A549 (cell line): ENCODE results near the gene MINDY2. TPM values are rescaled to one million over a fixed set of nuclear protein-coding genes. Genes with fewer than 3 reads are reported as not detected.

Experiments
- ATAC-seq, 2 experiments: fragments of 200-7000 bp in 1 of 2; fragments of >200 bp in 1 of 2; cut with Nextera tagmentation in 1 of 2; cut with Tn5 transposase in 1 of 2; 3 replicates each; pipeline versions ENCODE4 v1.8.0 to v1.9.1; 2018 to 2020; ENCODE audit warnings: mild to moderate bottlenecking in 1 of 2, moderate library complexity in 1 of 2
- CTCF ChIA-PET: fragments of 300-600 bp; sonication (Branson Sonifier 250); formaldehyde crosslinking; extraction: SDS; loops from one replicate; lab custom pipeline; 2021; ENCODE audit warnings: antibody characterized with exemption, inconsistent platforms; lab: Yijun Ruan, JAX
- POLR2A ChIA-PET: fragments of 350-600 bp; formaldehyde crosslinking; extraction: SDS; loops from one replicate; lab custom pipeline; 2021; ENCODE audit warnings: antibody characterized with exemption, inconsistent platforms; lab: Yijun Ruan, JAX
- DNase-seq, 2 experiments: peaks; one replicate each; pipeline versions ENCODE4 v3.0.0 to v3.0.0-alpha.2; 2011 to 2016; ENCODE audit warnings: low read depth in 1 of 2, low spot score in 1 of 2
- FAIRE-seq: peaks from 2 replicates; lab custom pipeline; 2011; peaks lifted over from hg19 to GRCh38; lab: Jason Lieb, UNC
- H3K27ac ChIP-seq, 2 experiments: fragments of >200 bp; sonication (Bioruptor Twin); formaldehyde crosslinking; 3 replicates each; pipeline ENCODE4 v1.5.1; 2016 to 2017
- H3K4me1 ChIP-seq: fragments of >200 bp; sonication (Bioruptor Twin); formaldehyde crosslinking; 3 replicates; pipeline ENCODE4 v1.6.1; 2016
- H3K4me2 ChIP-seq: fragments of >200 bp; sonication (Bioruptor Twin); formaldehyde crosslinking; 3 replicates; pipeline ENCODE4 v1.6.1; 2016
- H3K4me3 ChIP-seq: fragments of >200 bp; sonication (Bioruptor Twin); formaldehyde crosslinking; 3 replicates; pipeline ENCODE4 v1.5.1; 2016
- H3K9me3 ChIP-seq: fragments of >200 bp; sonication (Bioruptor Twin); formaldehyde crosslinking; 3 replicates; pipeline ENCODE4 v1.6.1; 2016
- ATOH8 ChIP-seq: fragments of 250-450 bp; sonication (Bioruptor Pico); IDR thresholded peaks from 2 replicates; pipeline ENCODE4 v1.5.0; 2020; ENCODE audit warnings: low read depth, mild to moderate bottlenecking, moderate library complexity
- BCL3 ChIP-seq: fragments of >200 bp; sonication (Bioruptor Twin); formaldehyde crosslinking; IDR thresholded peaks from 3 replicates; pipeline ENCODE4 v1.6.1; 2016
- CHD4 ChIP-seq: fragments of 200-600 bp; sonication (generic); IDR thresholded peaks from 2 replicates; pipeline ENCODE4 v1.6.1; 2016; ENCODE audit warnings: antibody characterized with exemption, mild to moderate bottlenecking, borderline replicate concordance
- CTCF ChIP-seq: fragments of >200 bp; sonication (Bioruptor Twin); formaldehyde crosslinking; IDR thresholded peaks from 3 replicates; pipeline ENCODE4 v1.5.1; 2016
- E2F6 ChIP-seq: IDR thresholded peaks from 2 replicates; pipeline ENCODE4 v1.6.1; 2012; ENCODE audit warnings: low read depth, borderline replicate concordance
- FOSL2 ChIP-seq, 2 experiments: fragments of 450-650 bp in 1 of 2; fragments of >200 bp in 1 of 2; sonication (Bioruptor Twin) in 1 of 2; formaldehyde crosslinking; IDR thresholded peaks; 2 replicates each; pipeline versions ENCODE4 v1.5.0 to v1.6.1; 2016 to 2020; ENCODE audit warnings: mild to moderate bottlenecking in 1 of 2, moderate library complexity in 1 of 2
- HDAC2 ChIP-seq: fragments of 200-600 bp; sonication (generic); IDR thresholded peaks from 2 replicates; pipeline ENCODE4 v1.6.1; 2016
- JUN ChIP-seq, 2 experiments: fragments of >200 bp; sonication (Bioruptor Twin); formaldehyde crosslinking; IDR thresholded peaks; 2 replicates in 1 of 2; 3 replicates in 1 of 2; pipeline ENCODE4 v1.6.1; 2016 to 2017
- JUNB ChIP-seq: fragments of >200 bp; sonication (Bioruptor Twin); formaldehyde crosslinking; IDR thresholded peaks from 2 replicates; pipeline ENCODE4 v1.6.1; 2016
- KDM1A ChIP-seq: fragments of 200-600 bp; sonication (generic); IDR thresholded peaks from 2 replicates; pipeline ENCODE4 v1.6.1; 2016; ENCODE audit warnings: low read depth, mild to moderate bottlenecking
- KDM5A ChIP-seq: fragments of 200-600 bp; sonication (generic); IDR thresholded peaks from 2 replicates; pipeline ENCODE4 v1.6.1; 2016; ENCODE audit warnings: antibody characterized with exemption, mild to moderate bottlenecking
- NPAS2 ChIP-seq: fragments of 250-450 bp; sonication (Bioruptor Pico); IDR thresholded peaks from 2 replicates; pipeline ENCODE4 v1.8.0; 2022; ENCODE audit warnings: mild to moderate bottlenecking, moderate library complexity, borderline replicate concordance
- PBX3 ChIP-seq: IDR thresholded peaks from 2 replicates; pipeline ENCODE4 v1.6.1; 2012
- POLR2AphosphoS2 ChIP-seq: conservative IDR thresholded peaks from 2 replicates; pipeline ENCODE4 v1.6.1; 2012; ENCODE audit warnings: low read length, improper control_type of control experiment, inconsistent platforms
- RAD21 ChIP-seq, 2 experiments: fragments of >200 bp in 1 of 2; sonication (Bioruptor Twin) in 1 of 2; formaldehyde crosslinking in 1 of 2; IDR thresholded peaks in 1 of 2; conservative IDR thresholded peaks in 1 of 2; 2 replicates in 1 of 2; 3 replicates in 1 of 2; pipeline ENCODE4 v1.6.1; 2012 to 2018; ENCODE audit warnings: inconsistent platforms in 1 of 2
- RFX5 ChIP-seq: fragments of 450-650 bp; IDR thresholded peaks from 2 replicates; pipeline ENCODE4 v1.7.1; 2014; ENCODE audit warnings: antibody characterized with exemption, mild to moderate bottlenecking, moderate library complexity
- SMC3 ChIP-seq: fragments of >200 bp; sonication (Bioruptor Twin); formaldehyde crosslinking; IDR thresholded peaks from 3 replicates; pipeline ENCODE4 v1.6.1; 2018; ENCODE audit warnings: inconsistent platforms
- TP53 ChIP-seq: fragments of 250-450 bp; sonication (Bioruptor Pico); IDR thresholded peaks from 2 replicates; pipeline ENCODE4 v1.5.0; 2021; ENCODE audit warnings: mild to moderate bottlenecking, moderate library complexity
- ZFP36 ChIP-seq: fragments of 450-650 bp; IDR thresholded peaks from 2 replicates; pipeline ENCODE4 v1.6.1; 2014; ENCODE audit warnings: borderline replicate concordance; ENCODE audit not compliant: partially characterized antibody
- WGBS: methylation state at CpG from one replicate; pipeline ENCODE4 v1.1.6; 2017; ENCODE audit errors: missing lambda C conversion rate; 5-methylcytosine and 5-hydroxymethylcytosine counted together
- polyA plus RNA-seq, 4 experiments: library from polyadenylated mRNA; depleted of rRNA in 3 of 4; stranded (reverse); fragments of >200 nt; fragmentation: RNase III in 1 of 4; extraction: RNeasy Plus Mini Kit Qiagen cat#74134 plus additional on column Dnase treatment in 1 of 4; gene quantifications; 2 replicates in 3 of 4; 3 replicates in 1 of 4; pipeline ENCODE4 v1.2.3, GENCODE V29; 2011 to 2017

MINDY2 gene
- polyA plus RNA-seq, 2 of the 4 experiments (the other 2 are of a cell fraction) = 4.7 to 7.0 TPM

- FAIRE-seq = no peak
- POLR2A ChIA-PET = interaction anchor here (3.4 kb wide), 1 partner anchor 15 kb away, joined by 24 read pairs; the partner anchor contains the start of gene MINDY2
- no peaks in the 10 kb centered on the region; the same call in 2 of the 3 replicates for H3K9me3 ChIP-seq
- TF ChIP-seq JUN (IDR thresholded peaks at IDR 0.05) (no peak), ATOH8 (CRISPR knock-in tag) (no peak), SMC3 (no peak), ZFP36 (no peak), NPAS2 (CRISPR knock-in tag) (no peak), PBX3 (no peak), FOSL2 (IDR thresholded peaks at IDR 0.05) (no peak), FOSL2 (CRISPR knock-in tag; IDR thresholded peaks at IDR 0.05) (no peak), TP53 (CRISPR knock-in tag) (no peak), POLR2AphosphoS2 (no peak), HDAC2 (no peak), CHD4 (no peak)
- TF ChIP-seq, all 56 proteins: peak for 0
- no peak overlapping the region for H3K27ac ChIP-seq
- H3K4me3 ChIP-seq = no peak overlapping the region
- H3K4me1 ChIP-seq = peaks cover 5% of the 10 kb centered on the region; the same call in 2 of the 3 replicates
- DNase-seq = no peak
- ATAC-seq = no peak
- WGBS = 74% methylated on average over 6 of the region's 6 CpGs
- no peak overlapping the region for H3K4me2 ChIP-seq
- CTCF ChIA-PET = interaction anchor here (1.2 to 2.4 kb wide), 4 partner anchors 14 to 543 kb away, joined by 4 to 12 read pairs (median 6); partner anchors contain the start of gene MINDY2
These were observed 15.1 kb upstream of the MINDY2 start for GRCh38 chr15:58755956-58756355.

GRCh38 chr15:58758141-58758540 is 13.0 kb upstream of the MINDY2 start:
- CTCF ChIA-PET = interaction anchor here (0.7 to 3.1 kb wide), 10 partner anchors 8 to 537 kb away, joined by 3 to 18 read pairs (median 4); partner anchors contain the start of gene MINDY2
- peak in 1 of 2 experiments; percentile 79; a peak in 3 of 6 replicates for ATAC-seq

More at GRCh38 chr15:58758141-58758540, 13.0 kb upstream of the MINDY2 start:
- DNase-seq (peak in 1 of 2 experiments; percentile 47), FAIRE-seq (no peak)
- TF ChIP-seq RAD21 (conservative IDR thresholded peaks at IDR 0.05 in 1 of 2, IDR thresholded peaks at IDR 0.05 in 1 of 2) = peak; percentile 77 to 78
- TF ChIP-seq BCL3 = no peak
- TF ChIP-seq CTCF = peak; percentile 53
- TF ChIP-seq E2F6 = no peak
- peak; percentile 52 for TF ChIP-seq SMC3
- no peak for TF ChIP-seq RFX5
- TF ChIP-seq KDM1A = no peak
- no peak for TF ChIP-seq KDM5A
- TF ChIP-seq JUNB = no peak
- TF ChIP-seq ZFP36 = no peak
- peaks cover 5% of the 10 kb centered on the region; the same call in 2 of the 3 replicates for H3K4me1 ChIP-seq
- POLR2A ChIA-PET = interaction anchor here (0.6 to 3.4 kb wide), 4 partner anchors 8 to 36 kb away, joined by 3 to 24 read pairs (median 8); partner anchors contain the start of genes ADAM10 and MINDY2
- no peak overlapping the region for H3K4me2 ChIP-seq
- H3K4me3 ChIP-seq = no peak overlapping the region
- 20% methylated on average over 3 of the region's 3 CpGs for WGBS
- no peak overlapping the region; a peak in 1 of 6 replicates for H3K27ac ChIP-seq
- H3K9me3 ChIP-seq = no peaks in the 10 kb centered on the region; the same call in 2 of the 3 replicates
